Panc1 (cell line): ENCODE measurements around the gene SBNO2.

Experiments used
- CTCF ChIP-seq: fragments of 450-650 bp; IDR thresholded peaks from 2 replicates; pipeline ENCODE4 v1.5.1; 2017; ENCODE audit warnings: mild to moderate bottlenecking
- TF ChIP-seq, protein P1 (sequence below), 2 experiments: IDR thresholded peaks; 2 replicates each; pipeline ENCODE4 v1.6.1; 2011 to 2012; ENCODE audit warnings: low read depth in 2 of 2, control low read depth in 1 of 2, low read length in 1 of 2, mild to moderate bottlenecking in 1 of 2, moderate library complexity in 1 of 2; ENCODE audit not compliant: insufficient read depth in 1 of 2

- no peak for TF ChIP-seq CTCF
- TF ChIP-seq, protein P1, sequence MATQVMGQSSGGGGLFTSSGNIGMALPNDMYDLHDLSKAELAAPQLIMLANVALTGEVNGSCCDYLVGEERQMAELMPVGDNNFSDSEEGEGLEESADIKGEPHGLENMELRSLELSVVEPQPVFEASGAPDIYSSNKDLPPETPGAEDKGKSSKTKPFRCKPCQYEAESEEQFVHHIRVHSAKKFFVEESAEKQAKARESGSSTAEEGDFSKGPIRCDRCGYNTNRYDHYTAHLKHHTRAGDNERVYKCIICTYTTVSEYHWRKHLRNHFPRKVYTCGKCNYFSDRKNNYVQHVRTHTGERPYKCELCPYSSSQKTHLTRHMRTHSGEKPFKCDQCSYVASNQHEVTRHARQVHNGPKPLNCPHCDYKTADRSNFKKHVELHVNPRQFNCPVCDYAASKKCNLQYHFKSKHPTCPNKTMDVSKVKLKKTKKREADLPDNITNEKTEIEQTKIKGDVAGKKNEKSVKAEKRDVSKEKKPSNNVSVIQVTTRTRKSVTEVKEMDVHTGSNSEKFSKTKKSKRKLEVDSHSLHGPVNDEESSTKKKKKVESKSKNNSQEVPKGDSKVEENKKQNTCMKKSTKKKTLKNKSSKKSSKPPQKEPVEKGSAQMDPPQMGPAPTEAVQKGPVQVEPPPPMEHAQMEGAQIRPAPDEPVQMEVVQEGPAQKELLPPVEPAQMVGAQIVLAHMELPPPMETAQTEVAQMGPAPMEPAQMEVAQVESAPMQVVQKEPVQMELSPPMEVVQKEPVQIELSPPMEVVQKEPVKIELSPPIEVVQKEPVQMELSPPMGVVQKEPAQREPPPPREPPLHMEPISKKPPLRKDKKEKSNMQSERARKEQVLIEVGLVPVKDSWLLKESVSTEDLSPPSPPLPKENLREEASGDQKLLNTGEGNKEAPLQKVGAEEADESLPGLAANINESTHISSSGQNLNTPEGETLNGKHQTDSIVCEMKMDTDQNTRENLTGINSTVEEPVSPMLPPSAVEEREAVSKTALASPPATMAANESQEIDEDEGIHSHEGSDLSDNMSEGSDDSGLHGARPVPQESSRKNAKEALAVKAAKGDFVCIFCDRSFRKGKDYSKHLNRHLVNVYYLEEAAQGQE (IDR thresholded peaks at IDR 0.05; ENCODE audit: insufficient read depth in 1 of 2, low read depth in 2 of 2, low read length in 1 of 2), result no peak
These were observed 56.4 kb downstream of the SBNO2 start for GRCh38 chr19:1117654-1118053.
